HFFc6 (cell line): ENCODE measurements around the gene POLR1D. TPM values are rescaled to one million over a fixed set of nuclear protein-coding genes. Genes with fewer than 3 reads are reported as not detected.

ENCODE experiments used
- DNase-seq: peaks from one replicate; pipeline ENCODE4 v3.0.0-alpha.2; 2018
- H3K27ac Mint-ChIP-seq: 2 replicates; pipeline ENCODE4 v1.8.0; 2020; ENCODE audit warnings: mild to moderate bottlenecking, mixed read lengths
- H3K27me3 Mint-ChIP-seq: 2 replicates; pipeline ENCODE4 v1.8.0; 2021; ENCODE audit warnings: mild to moderate bottlenecking, moderate library complexity, mixed read lengths; ENCODE audit not compliant: insufficient read depth
- H3K36me3 Mint-ChIP-seq: 2 replicates; pipeline ENCODE4 v1.8.0; 2021; ENCODE audit warnings: low read depth, mixed read lengths
- H3K4me1 Mint-ChIP-seq: 2 replicates; pipeline ENCODE4 v1.8.0; 2020; ENCODE audit warnings: low read depth, mixed read lengths
- H3K4me3 Mint-ChIP-seq: 2 replicates; pipeline ENCODE4 v1.8.0; 2020; ENCODE audit warnings: mild to moderate bottlenecking, moderate library complexity, mixed read lengths
- H3K9me3 Mint-ChIP-seq: 2 replicates; pipeline ENCODE4 v1.8.0; 2020; ENCODE audit warnings: mild to moderate bottlenecking, mixed read lengths
- CTCF ChIP-seq: fragments of 200-600 bp; sonication (generic); IDR thresholded peaks from 2 replicates; pipeline ENCODE4 v1.5.0; 2021; ENCODE audit warnings: antibody characterized with exemption, mild to moderate bottlenecking
- total RNA-seq, 6 experiments: library from RNA; stranded (reverse); fragmentation: NEBNext Ultra II Directional; extraction: Animal tissue kit (Norgen Biotek cat#: 25700); gene quantifications; 2 replicates in 1 of 6; 3 replicates in 5 of 6; pipeline ENCODE4 v1.2.3, GENCODE V29; 2021

POLR1D gene
- total RNA-seq, 6 experiments from 2014 or later: 66.2 to 82.0 (median 70.2) TPM

- no peak for TF ChIP-seq CTCF
- no peak overlapping the region for H3K27ac Mint-ChIP-seq
- H3K36me3 Mint-ChIP-seq: peaks cover 5% of the 10 kb centered on the region; the same call in 1 of the 2 replicates
- H3K27me3 Mint-ChIP-seq: no peaks in the 10 kb centered on the region; the same call in 1 of the 2 replicates
- H3K4me3 Mint-ChIP-seq: no peak overlapping the region
- no peak for DNase-seq
- no peaks in the 10 kb centered on the region for H3K9me3 Mint-ChIP-seq
- H3K4me1 Mint-ChIP-seq: peaks cover 8% of the 10 kb centered on the region
Measured at GRCh38 chr13:27632648-27633047, 11.0 kb downstream of the POLR1D start.

- TF ChIP-seq CTCF: no peak
- DNase-seq: no peak
- Mint-ChIP-seq H3K4me3 (no peak overlapping the region), H3K9me3 (no peaks in the 10 kb centered on the region), H3K4me1 (peaks cover 22% of the 10 kb centered on the region), H3K27ac (no peak overlapping the region), H3K27me3 (no peaks in the 10 kb centered on the region), H3K36me3 (peaks cover 5% of the 10 kb centered on the region; the same call in 1 of the 2 replicates)
Measured at GRCh38 chr13:27634231-27634630, 12.5 kb downstream of the POLR1D start.

- no peak overlapping the region for H3K27ac Mint-ChIP-seq
- no peak overlapping the region for H3K4me3 Mint-ChIP-seq
- H3K4me1 Mint-ChIP-seq: peaks cover 22% of the 10 kb centered on the region
- no peak for TF ChIP-seq CTCF
- DNase-seq: no peak
- H3K36me3 Mint-ChIP-seq: peaks cover 5% of the 10 kb centered on the region; the same call in 1 of the 2 replicates
- H3K27me3 Mint-ChIP-seq: no peaks in the 10 kb centered on the region
- no peaks in the 10 kb centered on the region for H3K9me3 Mint-ChIP-seq
Measured at GRCh38 chr13:27634791-27635190, 13.1 kb downstream of the POLR1D start.

GRCh38 chr13:27635266-27635665 is 13.6 kb downstream of the POLR1D start:
- no peak for DNase-seq
- TF ChIP-seq CTCF: no peak
- Mint-ChIP-seq H3K27me3 (no peaks in the 10 kb centered on the region), H3K4me1 (peaks cover 22% of the 10 kb centered on the region), H3K9me3 (no peaks in the 10 kb centered on the region), H3K36me3 (peaks cover 5% of the 10 kb centered on the region; the same call in 1 of the 2 replicates), H3K27ac (no peak overlapping the region), H3K4me3 (no peak overlapping the region)

GRCh38 chr13:27636589-27637288 is 15.0 kb downstream of the POLR1D start:
- no peaks in the 10 kb centered on the region for H3K9me3 Mint-ChIP-seq
- no peak for DNase-seq

More at GRCh38 chr13:27636589-27637288, 15.0 kb downstream of the POLR1D start:
- Mint-ChIP-seq H3K4me3 (no peak overlapping the region), H3K4me1 (peaks cover 19% of the 10 kb centered on the region), H3K36me3 (peaks cover 5% of the 10 kb centered on the region; the same call in 1 of the 2 replicates), H3K27me3 (no peaks in the 10 kb centered on the region), H3K27ac (no peak overlapping the region)
- no peak for TF ChIP-seq CTCF
